K562 (cell line): ENCODE data around the gene KDM2B. TPM values are rescaled to one million over a fixed set of nuclear protein-coding genes. Genes with fewer than 3 reads are reported as not detected.

Source experiments
- ATAC-seq: fragments of 200-7000 bp; cut with Tn5 transposase; 3 replicates; pipeline ENCODE4 v1.9.1; 2020; ENCODE audit warnings: moderate library complexity
- BruUV-seq: library from RNA; stranded (reverse); fragments of 400-500 nt; replicated peaks from 2 replicates; lab custom pipeline; 2021; lab: Mats Ljungman, UMichigan
- CTCF ChIA-PET: fragments of 300-600 bp; formaldehyde crosslinking; extraction: SDS; loops from one replicate; lab custom pipeline; 2021; ENCODE audit warnings: low intra/inter-chr PET ratio; lab: Yijun Ruan, JAX
- POLR2A ChIA-PET: fragments of 300-600, 350-650 bp; sonication (Branson Sonifier 250); formaldehyde crosslinking; extraction: SDS; loops from one replicate; lab custom pipeline; 2021; ENCODE audit warnings: antibody characterized with exemption, inconsistent platforms; lab: Yijun Ruan, JAX
- DNase-seq, 4 experiments: peaks; one replicate each; pipeline versions ENCODE4 v3.0.0 to v3.0.0-alpha.2; 2011 to 2018; ENCODE audit warnings: low spot score in 3 of 4, mixed read lengths in 3 of 4; ENCODE audit errors: extremely low read depth in 1 of 4
- FAIRE-seq: peaks from 2 replicates; lab custom pipeline; 2011; peaks lifted over from hg19 to GRCh38; lab: Jason Lieb, UNC
- H2AFZ ChIP-seq: 2 replicates; pipeline ENCODE4 v1.6.0; 2011; ENCODE audit warnings: low read depth, low read length, control low read depth, inconsistent platforms
- H3K27ac ChIP-seq: fragments of 200-600 bp; 3 replicates; pipeline ENCODE4 v1.8.0; 2011; ENCODE audit warnings: low read depth, mild to moderate bottlenecking, control low read depth, inconsistent platforms, low read length, moderate library complexity, mixed read lengths; ENCODE audit errors: extremely low read depth
- H3K27me3 ChIP-seq, 2 experiments: fragments of 300-600 bp in 1 of 2; 2 replicates in 1 of 2; 3 replicates in 1 of 2; pipeline versions ENCODE4 v1.6.0 to v1.8.0; 2011; ENCODE audit warnings: inconsistent platforms in 2 of 2, low read length in 2 of 2, mild to moderate bottlenecking in 1 of 2, mixed read lengths in 1 of 2, moderate library complexity in 1 of 2; ENCODE audit not compliant: control insufficient read depth in 2 of 2, insufficient read depth in 2 of 2
- H3K36me3 ChIP-seq: fragments of 300-600 bp; 3 replicates; pipeline ENCODE4 v1.8.0; 2011; ENCODE audit warnings: mild to moderate bottlenecking, low read length, inconsistent platforms; ENCODE audit not compliant: control insufficient read depth, insufficient read depth
- H3K4me1 ChIP-seq, 2 experiments: fragments of 200-600 bp in 1 of 2; replicated peaks in 1 of 2; 2 replicates in 1 of 2; 3 replicates in 1 of 2; pipeline versions ENCODE4 v1.5.1 to v1.8.0; 2011; ENCODE audit warnings: inconsistent platforms in 2 of 2, low read length in 2 of 2, mild to moderate bottlenecking in 1 of 2, mixed read lengths in 1 of 2, moderate library complexity in 1 of 2; ENCODE audit not compliant: control insufficient read depth in 2 of 2, insufficient read depth in 2 of 2
- H3K4me2 ChIP-seq: 2 replicates; pipeline ENCODE4 v1.6.1; 2011; ENCODE audit warnings: low read length, control low read depth, inconsistent platforms, mixed read lengths; ENCODE audit not compliant: insufficient read depth
- H3K4me3 ChIP-seq: fragments of 200-600 bp; sonication (generic), shearing (Covaris generic); 2 replicates; pipeline ENCODE4 v1.5.1; 2016; ENCODE audit warnings: control low read depth, inconsistent platforms
- H3K79me2 ChIP-seq: fragments of 200-600 bp; 3 replicates; pipeline ENCODE4 v1.8.0; 2011; ENCODE audit warnings: low read length, inconsistent platforms; ENCODE audit not compliant: control insufficient read depth, insufficient read depth
- H3K9ac ChIP-seq, 2 experiments: 2 replicates each; pipeline versions ENCODE4 v1.6.0 to v1.6.1; 2011; ENCODE audit warnings: low read depth in 2 of 2, low read length in 2 of 2, control low read depth in 1 of 2, inconsistent platforms in 1 of 2, mild to moderate bottlenecking in 1 of 2, mixed read lengths in 1 of 2; ENCODE audit not compliant: insufficient read depth in 1 of 2
- H3K9me1 ChIP-seq: one replicate; pipeline ENCODE4 v1.6.0; 2011; ENCODE audit warnings: inconsistent platforms, mild to moderate bottlenecking, low read length, moderate library complexity; ENCODE audit not compliant: control insufficient read depth, insufficient read depth
- H3K9me3 ChIP-seq: replicated peaks from 2 replicates; pipeline ENCODE4 v1.5.1; 2011; ENCODE audit warnings: low read depth, low read length, inconsistent platforms; ENCODE audit not compliant: control insufficient read depth, insufficient read depth
- H4K20me1 ChIP-seq: replicated peaks from 2 replicates; pipeline ENCODE4 v1.6.1; 2011; ENCODE audit warnings: low read length, inconsistent platforms, mixed read lengths; ENCODE audit not compliant: control insufficient read depth, insufficient read depth
- BCOR ChIP-seq: fragments of 450-650 bp; IDR thresholded peaks from 2 replicates; pipeline ENCODE4 v1.6.1; 2016
- CBX1 ChIP-seq: sonication (generic); IDR thresholded peaks from 2 replicates; pipeline ENCODE4 v1.6.1; 2016; ENCODE audit warnings: antibody characterized with exemption, low read depth, mild to moderate bottlenecking
- FOXM1 ChIP-seq, 2 experiments: fragments of 450-650 bp in 1 of 2; sonication (generic) in 1 of 2; formaldehyde crosslinking in 1 of 2; IDR thresholded peaks; 2 replicates each; pipeline versions ENCODE4 v1.6.1 to v1.9.0; 2017 to 2022; ENCODE audit warnings: low read depth in 2 of 2, mild to moderate bottlenecking in 2 of 2, missing genetic modification reagents in 1 of 2, moderate library complexity in 1 of 2
- FUS ChIP-seq: fragments of 200-400 bp; formaldehyde crosslinking; optimal IDR thresholded peaks from 2 replicates; pipeline ENCODE3; 2017; ENCODE audit warnings: low read depth, low read length
- GATA2 ChIP-seq: sonication (generic); formaldehyde crosslinking; IDR thresholded peaks from 2 replicates; pipeline ENCODE4 v1.4.0; 2020; ENCODE audit warnings: mild to moderate bottlenecking, missing genetic modification reagents
- MECOM ChIP-seq: fragments of 250-450 bp; sonication (Bioruptor Pico); IDR thresholded peaks from 2 replicates; pipeline ENCODE4 v1.8.0; 2022; ENCODE audit warnings: inconsistent platforms
- ZBTB17 ChIP-seq: fragments of 450-650 bp; formaldehyde crosslinking; IDR thresholded peaks from 2 replicates; pipeline ENCODE4 v1.4.0; 2020; ENCODE audit warnings: mild to moderate bottlenecking
- ZFP36 ChIP-seq: fragments of 150-350 bp; IDR thresholded peaks from 2 replicates; pipeline ENCODE4 v1.6.1; 2018; ENCODE audit warnings: low read length, low read depth; ENCODE audit not compliant: partially characterized antibody
- WGBS: fragments of 100-300 bp; shearing (Covaris generic); methylation state at CpG from one replicate; pipeline ENCODE4 v1.1.6; 2016; ENCODE audit warnings: low coverage, mixed read lengths; ENCODE audit not compliant: insufficient coverage; ENCODE audit errors: missing lambda C conversion rate; 5-methylcytosine and 5-hydroxymethylcytosine counted together
- in situ Hi-C: fragments of 300-500 bp; cut with MboI; formaldehyde crosslinking; loops from 4 replicates; pipeline ENCODE4 v1.15.0; 2018; ENCODE audit warnings: inconsistent platforms, mixed read lengths
- intact Hi-C: fragments of 100-400 bp; cut with micrococcal nuclease; formaldehyde crosslinking; loops from 2 replicates; pipeline ENCODE4 v1.14.2; 2022
- polyA plus RNA-seq, 8 experiments: library from polyadenylated mRNA; depleted of rRNA in 4 of 8; stranded (reverse) in 5 of 8; unstranded in 3 of 8; fragments of >200 nt; fragmentation: Nextera tagmentation in 2 of 8; fragmentation: Illumina TruSeq in 1 of 8; extraction: Ambion mirVana in 2 of 8; extraction: Trizol in 1 of 8; gene quantifications; 2 replicates each; pipeline versions ENCODE4 v1.2.1 to v1.2.3, GENCODE V29; 2011 to 2014; ENCODE audit warnings: inconsistent platforms in 1 of 8, missing spikeins in 1 of 8
- total RNA-seq, 7 experiments: library from RNA; depleted of rRNA in 6 of 7; stranded (reverse); fragments of >200 nt in 6 of 7; fragmentation: Illumina TruSeq in 2 of 7; extraction: Trizol in 2 of 7; gene quantifications; 2 replicates each; pipeline versions ENCODE4 v1.2.1 to v1.2.3, GENCODE V29; 2011 to 2021; ENCODE audit warnings: low replicate concordance in 1 of 7
- TF ChIP-seq, protein P1 (sequence below): IDR thresholded peaks from 2 replicates; pipeline ENCODE4 v1.6.1; 2014; ENCODE audit warnings: antibody characterized with exemption
- TF ChIP-seq, protein P2 (sequence below): sonication (generic); formaldehyde crosslinking; IDR thresholded peaks from 2 replicates; pipeline ENCODE4 v1.8.0; 2022; ENCODE audit warnings: missing genetic modification reagents, mild to moderate bottlenecking, borderline replicate concordance
- TF ChIP-seq, protein P3 (sequence below): sonication (generic); formaldehyde crosslinking; IDR thresholded peaks from 2 replicates; pipeline ENCODE4 v1.8.0; 2022; ENCODE audit warnings: mild to moderate bottlenecking, missing genetic modification reagents
- TF ChIP-seq, protein P4 (sequence below): fragments of 250-450 bp; sonication (Bioruptor Pico); IDR thresholded peaks from 2 replicates; pipeline ENCODE4 v1.4.0; 2020; ENCODE audit warnings: mild to moderate bottlenecking, moderate library complexity, borderline replicate concordance

The KDM2B gene
- total and polyA plus RNA-seq, 9 of the 15 experiments (the other 6 are each of a cell fraction or from before 2014, with no cell fraction given), result 7.4 to 50.5 (median 22.5) TPM

DNA sequence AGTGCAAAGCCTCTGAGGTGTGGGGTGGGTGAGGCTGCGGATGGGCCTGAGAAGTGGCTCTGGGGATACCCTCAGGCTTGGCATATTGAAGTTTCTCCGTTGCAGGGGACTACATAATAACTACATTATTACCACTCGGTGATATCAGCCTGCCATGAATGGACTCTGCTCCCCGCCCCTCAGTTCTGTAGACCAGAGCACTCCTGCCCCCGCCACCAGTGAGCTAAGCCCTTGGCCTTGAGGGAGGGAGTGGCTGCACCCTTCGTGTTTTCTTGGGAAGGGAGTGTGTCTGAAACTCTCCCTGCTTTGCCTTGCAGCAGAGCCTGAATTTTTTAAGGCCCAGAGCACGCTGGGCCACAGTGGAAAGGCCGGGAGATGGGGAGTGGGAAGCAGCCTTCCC lies 47.2 kb upstream of the KDM2B start:
- peak; percentile 8; the same call in 1 of the 3 replicates for ATAC-seq
- FAIRE-seq, result no peak
- TF ChIP-seq FUS (no peak), FOXM1 (IDR thresholded peaks at IDR 0.05; ENCODE audit: low read depth) (no peak), FOXM1 (CRISPR knock-in tag; IDR thresholded peaks at IDR 0.05; ENCODE audit: low read depth) (0 out of 2 replicates have a peak, but pooled peaks have one; percentile 22), GATA2 (peak; percentile 31; the same call in 1 of the 2 replicates), MECOM (CRISPR knock-in tag) (0 out of 2 replicates have a peak, but pooled peaks have one; percentile 29), BCOR (no peak), ZFP36 (no peak), CBX1 (0 out of 2 replicates have a peak, but pooled peaks have one; percentile 7), ZBTB17 (no peak)
- TF ChIP-seq, protein P1, sequence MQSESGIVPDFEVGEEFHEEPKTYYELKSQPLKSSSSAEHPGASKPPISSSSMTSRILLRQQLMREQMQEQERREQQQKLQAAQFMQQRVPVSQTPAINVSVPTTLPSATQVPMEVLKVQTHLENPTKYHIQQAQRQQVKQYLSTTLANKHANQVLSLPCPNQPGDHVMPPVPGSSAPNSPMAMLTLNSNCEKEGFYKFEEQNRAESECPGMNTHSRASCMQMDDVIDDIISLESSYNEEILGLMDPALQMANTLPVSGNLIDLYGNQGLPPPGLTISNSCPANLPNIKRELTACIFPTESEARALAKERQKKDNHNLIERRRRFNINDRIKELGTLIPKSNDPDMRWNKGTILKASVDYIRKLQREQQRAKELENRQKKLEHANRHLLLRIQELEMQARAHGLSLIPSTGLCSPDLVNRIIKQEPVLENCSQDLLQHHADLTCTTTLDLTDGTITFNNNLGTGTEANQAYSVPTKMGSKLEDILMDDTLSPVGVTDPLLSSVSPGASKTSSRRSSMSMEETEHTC, result 0 out of 2 replicates have a peak, but pooled peaks have one; percentile 4
- TF ChIP-seq, protein P2, sequence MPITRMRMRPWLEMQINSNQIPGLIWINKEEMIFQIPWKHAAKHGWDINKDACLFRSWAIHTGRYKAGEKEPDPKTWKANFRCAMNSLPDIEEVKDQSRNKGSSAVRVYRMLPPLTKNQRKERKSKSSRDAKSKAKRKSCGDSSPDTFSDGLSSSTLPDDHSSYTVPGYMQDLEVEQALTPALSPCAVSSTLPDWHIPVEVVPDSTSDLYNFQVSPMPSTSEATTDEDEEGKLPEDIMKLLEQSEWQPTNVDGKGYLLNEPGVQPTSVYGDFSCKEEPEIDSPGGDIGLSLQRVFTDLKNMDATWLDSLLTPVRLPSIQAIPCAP, result no peak
- TF ChIP-seq, protein P3, sequence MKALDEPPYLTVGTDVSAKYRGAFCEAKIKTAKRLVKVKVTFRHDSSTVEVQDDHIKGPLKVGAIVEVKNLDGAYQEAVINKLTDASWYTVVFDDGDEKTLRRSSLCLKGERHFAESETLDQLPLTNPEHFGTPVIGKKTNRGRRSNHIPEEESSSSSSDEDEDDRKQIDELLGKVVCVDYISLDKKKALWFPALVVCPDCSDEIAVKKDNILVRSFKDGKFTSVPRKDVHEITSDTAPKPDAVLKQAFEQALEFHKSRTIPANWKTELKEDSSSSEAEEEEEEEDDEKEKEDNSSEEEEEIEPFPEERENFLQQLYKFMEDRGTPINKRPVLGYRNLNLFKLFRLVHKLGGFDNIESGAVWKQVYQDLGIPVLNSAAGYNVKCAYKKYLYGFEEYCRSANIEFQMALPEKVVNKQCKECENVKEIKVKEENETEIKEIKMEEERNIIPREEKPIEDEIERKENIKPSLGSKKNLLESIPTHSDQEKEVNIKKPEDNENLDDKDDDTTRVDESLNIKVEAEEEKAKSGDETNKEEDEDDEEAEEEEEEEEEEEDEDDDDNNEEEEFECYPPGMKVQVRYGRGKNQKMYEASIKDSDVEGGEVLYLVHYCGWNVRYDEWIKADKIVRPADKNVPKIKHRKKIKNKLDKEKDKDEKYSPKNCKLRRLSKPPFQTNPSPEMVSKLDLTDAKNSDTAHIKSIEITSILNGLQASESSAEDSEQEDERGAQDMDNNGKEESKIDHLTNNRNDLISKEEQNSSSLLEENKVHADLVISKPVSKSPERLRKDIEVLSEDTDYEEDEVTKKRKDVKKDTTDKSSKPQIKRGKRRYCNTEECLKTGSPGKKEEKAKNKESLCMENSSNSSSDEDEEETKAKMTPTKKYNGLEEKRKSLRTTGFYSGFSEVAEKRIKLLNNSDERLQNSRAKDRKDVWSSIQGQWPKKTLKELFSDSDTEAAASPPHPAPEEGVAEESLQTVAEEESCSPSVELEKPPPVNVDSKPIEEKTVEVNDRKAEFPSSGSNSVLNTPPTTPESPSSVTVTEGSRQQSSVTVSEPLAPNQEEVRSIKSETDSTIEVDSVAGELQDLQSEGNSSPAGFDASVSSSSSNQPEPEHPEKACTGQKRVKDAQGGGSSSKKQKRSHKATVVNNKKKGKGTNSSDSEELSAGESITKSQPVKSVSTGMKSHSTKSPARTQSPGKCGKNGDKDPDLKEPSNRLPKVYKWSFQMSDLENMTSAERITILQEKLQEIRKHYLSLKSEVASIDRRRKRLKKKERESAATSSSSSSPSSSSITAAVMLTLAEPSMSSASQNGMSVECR (CRISPR knock-in tag), result 0 out of 2 replicates have a peak, but pooled peaks have one; percentile 25
- TF ChIP-seq, protein P4, sequence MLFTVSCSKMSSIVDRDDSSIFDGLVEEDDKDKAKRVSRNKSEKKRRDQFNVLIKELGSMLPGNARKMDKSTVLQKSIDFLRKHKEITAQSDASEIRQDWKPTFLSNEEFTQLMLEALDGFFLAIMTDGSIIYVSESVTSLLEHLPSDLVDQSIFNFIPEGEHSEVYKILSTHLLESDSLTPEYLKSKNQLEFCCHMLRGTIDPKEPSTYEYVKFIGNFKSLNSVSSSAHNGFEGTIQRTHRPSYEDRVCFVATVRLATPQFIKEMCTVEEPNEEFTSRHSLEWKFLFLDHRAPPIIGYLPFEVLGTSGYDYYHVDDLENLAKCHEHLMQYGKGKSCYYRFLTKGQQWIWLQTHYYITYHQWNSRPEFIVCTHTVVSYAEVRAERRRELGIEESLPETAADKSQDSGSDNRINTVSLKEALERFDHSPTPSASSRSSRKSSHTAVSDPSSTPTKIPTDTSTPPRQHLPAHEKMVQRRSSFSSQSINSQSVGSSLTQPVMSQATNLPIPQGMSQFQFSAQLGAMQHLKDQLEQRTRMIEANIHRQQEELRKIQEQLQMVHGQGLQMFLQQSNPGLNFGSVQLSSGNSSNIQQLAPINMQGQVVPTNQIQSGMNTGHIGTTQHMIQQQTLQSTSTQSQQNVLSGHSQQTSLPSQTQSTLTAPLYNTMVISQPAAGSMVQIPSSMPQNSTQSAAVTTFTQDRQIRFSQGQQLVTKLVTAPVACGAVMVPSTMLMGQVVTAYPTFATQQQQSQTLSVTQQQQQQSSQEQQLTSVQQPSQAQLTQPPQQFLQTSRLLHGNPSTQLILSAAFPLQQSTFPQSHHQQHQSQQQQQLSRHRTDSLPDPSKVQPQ, result no peak
- peak overlapping the region; percentile 90 for H3K4me3 ChIP-seq
- in situ Hi-C loops, result no loop called here
- no TSS peak for BruUV-seq
- H3K9me1 ChIP-seq, result no peaks in the 10 kb centered on the region
- H3K27me3 ChIP-seq, result no peaks in the 10 kb centered on the region
- intact Hi-C loops, result loop anchor here (5.0 kb wide), 1 partner anchor 34 kb away; no protein-coding TSS in a partner anchor
- H3K9ac ChIP-seq, result peak overlapping the region; percentile 73 to 99
- no peak overlapping the region for H2AFZ ChIP-seq
- H3K27ac ChIP-seq, result peak overlapping the region; percentile 42; the same call in 1 of the 3 replicates
- 32% methylated on average over 8 of the region's 8 CpGs for WGBS
- POLR2A ChIA-PET, result interaction anchor here (0.6 to 2.2 kb wide), 8 partner anchors 7 to 170 kb away, joined by 3 to 14 read pairs (median 5); partner anchors contain the start of gene KDM2B
- DNase-seq, result peak; percentile 13 to 65 (median 25)
- H3K4me1 ChIP-seq, result peaks cover 47 to 48% of the 10 kb centered on the region in 2 experiments
- CTCF ChIA-PET, result interaction anchor here (0.6 kb wide), 1 partner anchor 163 kb away, joined by 3 read pairs; no protein-coding TSS in a partner anchor
- peaks cover 5% of the 10 kb centered on the region for H4K20me1 ChIP-seq
- H3K9me3 ChIP-seq, result no peaks in the 10 kb centered on the region
- H3K4me2 ChIP-seq, result peak overlapping the region; percentile 88
- H3K79me2 ChIP-seq, result peaks cover 56% of the 10 kb centered on the region
- peaks cover 17% of the 10 kb centered on the region; the same call in 1 of the 3 replicates for H3K36me3 ChIP-seq
